Fibroblast of lung (primary cell): Measurements from ENCODE around the gene MBOAT7.

ENCODE experiments used
- CTCF ChIP-seq, 2 donors: IDR thresholded peaks in 1 of 2; conservative IDR thresholded peaks in 1 of 2; 1 replicate in 1 of 2; 2 replicates in 1 of 2; pipeline ENCODE4 v1.5.1; 2011 to 2012; ENCODE audit warnings: low read length in 2 of 2, control low read depth in 1 of 2, inconsistent platforms in 1 of 2, low read depth in 1 of 2, mild to moderate bottlenecking in 1 of 2
- EZH2 ChIP-seq: IDR thresholded peaks from 2 replicates; pipeline ENCODE4 v1.5.1; 2012; ENCODE audit warnings: low read length, control low read depth, mild to moderate bottlenecking; ENCODE audit errors: missing control alignments

- TF ChIP-seq CTCF (conservative IDR thresholded peaks at IDR 0.05 in 1 of 2, IDR thresholded peaks at IDR 0.05 in 1 of 2; ENCODE audit: low read depth in 1 of 2, low read length in 2 of 2) = no peak
- no peak for TF ChIP-seq EZH2
Observed at GRCh38 chr19:54145541-54146158, 43.7 kb downstream of the MBOAT7 start.
